DMS79 treated with DMSO at 0.1 percent for 48 hours (cell line): ENCODE data around the gene IL17D.
A peak's percentile ranks its signal among the peaks of the same experiment; 100 is the strongest.
"Not testable (repeated sequence)": the region's sequence is repeated elsewhere in the genome, so short reads cannot be mapped to it uniquely, and the experiment has no call there.

Experiments used
- DNase-seq: peaks from one replicate; lab custom pipeline; 2025; lab: John Stamatoyannopoulos, UW

Gene IL17D

GRCh38 chr13:20719783-20720182 is 16.3 kb downstream of the IL17D start:
- DNase-seq: no peak

DNA sequence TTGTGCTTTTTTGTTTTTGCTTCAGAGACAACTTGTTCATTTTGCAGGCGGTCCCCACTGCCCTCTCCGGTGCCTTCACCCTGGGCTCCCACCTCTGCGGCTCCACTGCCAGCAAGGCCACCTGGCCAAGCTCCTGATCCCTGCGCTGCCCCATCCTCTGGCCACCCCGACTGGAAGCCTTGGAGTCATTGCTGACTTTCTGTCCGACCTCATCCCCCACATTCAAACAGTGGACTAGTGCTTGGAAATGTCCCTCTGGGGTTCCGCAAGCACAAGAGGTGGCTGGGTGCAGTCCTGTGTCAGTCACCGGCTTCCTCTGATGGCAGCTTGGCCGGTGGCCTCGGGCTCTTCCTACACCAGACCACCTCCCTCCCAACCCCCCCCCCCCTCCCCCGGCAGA is 17.0 kb downstream of the IL17D start:
- no peak for DNase-seq

- DNase-seq: no peak
These were observed 17.6 kb downstream of the IL17D start for GRCh38 chr13:20721058-20721453.

DNA sequence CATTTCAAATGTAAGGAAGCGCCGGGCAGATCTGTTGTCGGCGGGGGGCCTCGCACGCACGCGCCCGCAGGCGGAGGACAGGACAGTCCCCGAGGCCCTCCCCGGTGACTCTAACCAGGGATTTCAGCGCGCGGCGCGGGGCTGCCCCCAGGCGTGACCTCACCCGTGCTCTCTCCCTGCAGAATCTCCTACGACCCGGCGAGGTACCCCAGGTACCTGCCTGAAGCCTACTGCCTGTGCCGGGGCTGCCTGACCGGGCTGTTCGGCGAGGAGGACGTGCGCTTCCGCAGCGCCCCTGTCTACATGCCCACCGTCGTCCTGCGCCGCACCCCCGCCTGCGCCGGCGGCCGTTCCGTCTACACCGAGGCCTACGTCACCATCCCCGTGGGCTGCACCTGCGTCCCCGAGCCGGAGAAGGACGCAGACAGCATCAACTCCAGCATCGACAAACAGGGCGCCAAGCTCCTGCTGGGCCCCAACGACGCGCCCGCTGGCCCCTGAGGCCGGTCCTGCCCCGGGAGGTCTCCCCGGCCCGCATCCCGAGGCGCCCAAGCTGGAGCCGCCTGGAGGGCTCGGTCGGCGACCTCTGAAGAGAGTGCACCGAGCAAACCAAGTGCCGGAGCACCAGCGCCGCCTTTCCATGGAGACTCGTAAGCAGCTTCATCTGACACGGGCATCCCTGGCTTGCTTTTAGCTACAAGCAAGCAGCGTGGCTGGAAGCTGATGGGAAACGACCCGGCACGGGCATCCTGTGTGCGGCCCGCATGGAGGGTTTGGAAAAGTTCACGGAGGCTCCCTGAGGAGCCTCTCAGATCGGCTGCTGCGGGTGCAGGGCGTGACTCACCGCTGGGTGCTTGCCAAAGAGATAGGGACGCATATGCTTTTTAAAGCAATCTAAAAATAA is 18.2 kb downstream of the IL17D start:
- DNase-seq: peak; percentile 18

GRCh38 chr13:20727856-20728255 is 24.4 kb downstream of the IL17D start:
- no peak for DNase-seq

DNA sequence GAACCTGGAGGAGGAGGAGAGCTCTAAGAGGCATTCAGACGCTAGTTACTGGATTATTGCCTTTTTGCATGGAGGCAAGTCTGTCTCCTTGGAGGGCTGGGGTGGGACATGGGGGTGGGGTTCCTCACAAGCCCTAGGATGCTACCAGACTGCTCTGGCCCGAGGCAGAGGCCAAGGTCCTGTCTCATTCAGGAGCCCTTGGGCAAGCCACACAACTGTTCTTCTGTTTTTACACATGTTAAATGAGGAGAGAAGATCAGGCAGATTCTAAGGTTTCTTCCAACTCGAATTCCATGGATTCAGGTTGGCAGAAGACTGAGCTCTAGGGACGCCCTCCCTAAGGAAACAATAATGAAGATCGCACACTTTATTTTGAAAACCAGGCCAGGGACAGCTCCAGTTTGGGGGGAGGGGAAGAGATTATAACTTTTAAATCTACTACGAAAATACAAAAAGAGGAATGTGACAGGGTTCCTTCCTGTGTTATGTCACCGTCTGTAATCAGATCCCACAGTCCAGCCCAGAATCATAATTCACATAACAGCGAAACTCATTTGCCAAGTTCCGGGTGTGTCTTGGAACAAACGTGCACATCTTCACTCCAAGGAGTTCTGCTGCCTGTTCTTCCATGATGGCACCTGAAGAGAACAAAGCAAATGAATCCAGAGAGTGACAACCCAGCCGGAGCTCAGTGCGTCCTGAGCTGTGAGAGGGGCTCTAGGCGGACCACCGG is 25.2 kb downstream of the IL17D start:
- no peak for DNase-seq

DNA sequence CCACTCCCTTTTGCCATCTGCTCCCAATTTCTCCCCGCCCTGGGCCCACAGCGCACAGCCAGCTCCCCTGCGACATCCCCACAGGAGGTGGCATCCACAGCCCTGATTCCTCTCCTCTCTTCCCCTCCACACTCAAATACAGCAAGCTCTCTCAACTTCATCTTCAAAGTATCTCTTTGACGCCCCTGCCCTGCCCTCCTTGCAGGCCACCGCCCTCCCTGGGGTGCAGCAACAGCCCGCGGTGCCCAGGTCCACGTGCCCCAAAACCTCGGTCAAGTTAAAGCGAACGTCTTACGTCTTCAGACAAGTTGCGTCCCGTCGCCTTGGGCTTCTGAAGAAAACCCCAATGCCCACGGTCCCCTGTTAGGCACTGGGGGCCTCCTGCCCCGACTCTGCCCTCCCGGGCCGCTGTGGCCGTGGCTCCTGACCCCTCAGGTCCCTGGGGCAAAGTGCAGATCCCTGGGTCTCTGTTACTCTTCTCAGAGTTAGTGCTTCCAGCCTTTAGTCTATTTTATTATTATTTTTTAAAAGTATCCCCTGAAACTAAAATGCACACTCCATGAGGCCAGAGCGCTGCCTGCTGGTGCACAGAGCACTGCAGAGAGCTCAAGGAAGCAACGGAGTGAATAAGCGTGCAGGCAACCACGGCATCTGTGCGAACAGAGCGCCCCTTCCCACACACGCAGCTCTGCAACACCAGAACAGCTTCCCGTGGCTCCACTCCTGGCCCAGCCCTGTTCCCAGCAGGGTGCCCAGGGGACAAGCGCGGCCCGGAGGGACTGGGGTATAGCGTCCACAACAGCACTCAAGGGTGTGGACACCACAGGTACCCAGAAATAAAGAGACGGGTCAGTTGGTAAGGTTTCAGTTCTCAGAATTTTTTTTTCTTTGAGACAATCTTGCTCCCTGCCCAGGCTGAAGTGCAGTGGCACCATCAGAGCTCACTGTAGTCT is 26.4 kb downstream of the IL17D start:
- no peak for DNase-seq

DNA sequence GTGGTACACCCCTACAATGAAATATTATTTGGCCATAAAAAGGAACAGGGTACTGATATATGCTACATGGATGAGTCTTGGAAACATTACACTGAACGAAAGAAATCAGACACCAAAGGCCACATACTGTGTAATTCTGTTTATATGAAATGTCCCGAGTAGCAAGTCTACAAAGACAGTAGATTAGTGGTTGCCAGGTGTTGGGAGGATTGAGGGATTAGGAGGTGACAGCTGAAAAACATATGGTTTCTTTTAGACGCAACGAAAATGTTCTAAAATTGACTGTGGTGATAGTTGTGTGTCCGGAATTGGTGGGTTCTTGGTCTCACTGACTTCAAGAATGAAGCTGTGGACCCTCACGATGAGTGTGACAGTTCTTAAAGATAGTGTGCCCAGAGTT is 35.1 kb downstream of the IL17D start:
- DNase-seq: no peak

DNA sequence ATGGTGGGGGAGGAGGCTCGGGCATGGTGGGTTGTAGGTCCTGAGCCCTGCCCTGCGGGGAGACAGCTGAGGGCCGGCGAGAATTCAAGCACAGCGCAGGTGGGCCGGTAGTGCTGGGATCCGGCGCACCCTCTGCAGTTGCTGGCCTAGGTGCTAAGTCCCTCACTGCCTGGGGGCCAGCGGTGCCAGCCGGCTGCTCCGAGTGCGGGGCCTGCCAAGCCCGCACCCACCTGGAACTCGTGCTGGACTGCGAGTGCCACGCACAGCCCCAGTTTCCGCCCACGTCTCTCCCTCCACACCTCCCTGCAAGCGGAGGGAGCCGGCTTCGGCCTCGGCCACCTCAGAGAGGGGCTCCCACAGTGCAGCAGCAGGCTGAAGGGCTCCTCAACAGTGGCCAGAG is 36.5 kb downstream of the IL17D start:
- DNase-seq: no peak

DNA sequence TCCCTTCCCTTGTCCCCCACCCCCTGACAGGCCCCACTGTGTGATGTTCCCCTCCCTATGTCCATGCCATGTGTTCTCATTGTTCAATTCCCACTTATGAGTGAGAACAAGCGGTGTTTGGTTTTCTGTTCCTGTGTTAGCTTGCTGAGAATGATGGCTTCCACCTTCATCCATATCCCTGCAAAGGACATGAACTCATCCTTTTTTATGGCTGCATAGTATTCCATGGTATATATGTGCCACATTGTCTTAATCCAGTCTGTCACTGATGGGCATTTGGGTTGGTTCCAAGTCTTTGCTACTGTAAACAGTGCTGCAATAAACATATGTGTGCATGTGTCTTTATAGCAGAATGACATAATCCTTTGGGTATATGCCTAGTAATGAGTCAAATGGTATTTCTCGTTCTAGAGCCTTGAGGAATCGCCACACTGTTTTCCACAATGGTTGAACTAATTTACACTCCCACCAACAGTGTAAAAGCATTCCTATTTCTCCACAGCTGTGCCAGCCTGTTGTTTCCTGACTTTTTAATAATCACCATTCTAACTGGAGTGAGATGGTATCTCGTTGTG is 40.4 kb downstream of the IL17D start:
- DNase-seq: not testable (repeated sequence)

GRCh38 chr13:20749377-20749776 is 45.9 kb downstream of the IL17D start:
- no peak for DNase-seq

DNA sequence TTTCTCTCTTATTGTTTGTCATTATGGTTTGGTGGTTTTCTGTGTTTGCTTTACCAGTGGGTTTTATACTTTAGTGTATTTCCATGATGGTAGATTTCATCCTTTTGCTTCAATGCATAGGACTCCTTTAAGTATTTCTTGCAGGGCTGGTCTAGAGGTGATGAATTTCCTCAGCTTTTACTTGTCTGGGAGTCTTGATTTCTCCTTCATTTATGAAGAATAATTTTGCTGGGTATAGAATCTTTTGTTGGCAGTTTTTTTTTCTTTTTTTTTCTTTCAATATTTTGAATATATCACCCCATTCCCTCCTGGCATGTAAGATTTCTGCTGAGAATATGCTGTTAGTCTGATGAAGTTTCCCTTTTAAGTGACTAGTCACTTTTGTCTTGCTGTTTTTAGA is 50.5 kb downstream of the IL17D start:
- no peak for DNase-seq

GRCh38 chr13:20760872-20761271 is 57.4 kb downstream of the IL17D start:
- no peak for DNase-seq

DNA sequence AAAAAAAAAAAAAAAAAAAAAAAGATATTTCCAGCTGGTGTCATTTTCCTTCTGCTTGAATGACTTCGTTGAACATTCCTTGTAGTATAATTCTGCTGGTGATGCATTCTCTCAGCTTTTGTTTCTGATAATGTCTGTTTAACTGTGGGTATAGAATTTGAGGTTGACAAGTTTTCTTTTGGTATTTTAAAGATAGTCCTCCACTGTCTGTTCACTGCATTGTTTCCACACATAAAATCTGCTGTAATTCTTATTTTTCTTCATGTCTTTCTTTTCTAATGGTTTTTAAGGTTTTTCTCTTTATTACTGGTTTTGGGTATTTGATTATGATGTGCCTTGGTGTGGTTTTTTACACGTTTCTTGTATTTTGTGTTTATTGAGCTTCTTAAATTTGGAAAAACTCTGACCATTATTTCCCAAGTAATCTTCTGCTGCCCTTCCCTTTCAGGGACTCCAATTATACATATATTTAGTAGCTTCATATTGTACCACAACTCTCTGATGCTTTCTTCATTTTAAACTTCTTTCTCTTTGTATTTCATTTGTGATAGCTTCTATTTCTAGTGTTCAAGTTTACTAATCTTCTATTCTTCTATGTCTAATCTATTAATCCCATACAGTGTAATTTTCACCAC is 63.9 kb downstream of the IL17D start:
- no peak for DNase-seq

DNA sequence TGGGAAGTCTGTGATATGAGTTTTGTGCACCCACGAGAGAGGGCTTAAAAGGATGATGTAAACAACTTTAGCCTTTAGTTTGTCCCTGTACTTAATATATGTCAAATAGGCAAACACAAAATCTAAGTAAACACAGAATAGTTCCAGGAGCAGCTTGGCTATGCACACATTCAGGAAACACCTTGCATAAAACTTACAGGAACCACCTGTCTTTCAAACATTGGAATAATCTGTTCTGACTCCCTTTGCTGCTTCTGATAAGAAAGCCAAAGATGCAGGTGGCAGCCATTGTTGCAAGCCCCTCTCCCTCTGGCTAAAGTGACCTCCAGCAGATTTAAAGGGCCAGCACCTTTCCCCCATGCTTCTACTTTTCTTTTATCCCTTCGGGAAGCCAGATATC is 65.6 kb downstream of the IL17D start:
- no peak for DNase-seq

GRCh38 chr13:20769834-20770233 is 66.3 kb downstream of the IL17D start:
- peak; percentile 1 for DNase-seq
